ENCODE results near the gene RPS4Y2.

RPS4Y2 gene

GRCh38 chrY:20755808-20756207 lies at the start of gene RPS4Y2:
TSS of gene RPS4Y2 (plus strand) at chrY:20756108. CDS start at chrY:20756164, 56 bp downstream.
- no peak for DNase-seq (ENCODE audit: low read depth)

GRCh38 chrY:20714391-20714790 lies 41.5 kb upstream of the RPS4Y2 start:
- DNase-seq (ENCODE audit: low read depth): no peak

GRCh38 chrY:20726184-20726907 lies 29.6 kb upstream of the RPS4Y2 start:
- no peak for DNase-seq (ENCODE audit: low read depth)

- DNase-seq (ENCODE audit: low read depth): no peak
These were observed 20.7 kb upstream of the RPS4Y2 start for GRCh38 chrY:20735200-20735599.

- no peak for DNase-seq (ENCODE audit: low read depth)
These were observed 16.1 kb upstream of the RPS4Y2 start for GRCh38 chrY:20739806-20740205.

GRCh38 chrY:20740609-20741008 lies 15.3 kb upstream of the RPS4Y2 start:
- DNase-seq (ENCODE audit: low read depth): no peak

GRCh38 chrY:20745060-20745459 lies 10.8 kb upstream of the RPS4Y2 start:
- DNase-seq (ENCODE audit: low read depth): no peak

GRCh38 chrY:20746919-20747318 lies 9.0 kb upstream of the RPS4Y2 start:
- DNase-seq (ENCODE audit: low read depth): no peak

GRCh38 chrY:20763869-20764268 lies 8.0 kb downstream of the RPS4Y2 start:
- DNase-seq (ENCODE audit: low read depth): no peak

GRCh38 chrY:20765117-20765516 lies 9.2 kb downstream of the RPS4Y2 start:
- DNase-seq (ENCODE audit: low read depth): no peak

GRCh38 chrY:20770755-20771154 lies 14.8 kb downstream of the RPS4Y2 start:
- DNase-seq (ENCODE audit: low read depth): no peak

GRCh38 chrY:20776104-20776503 lies 20.2 kb downstream of the RPS4Y2 start:
- no peak for DNase-seq (ENCODE audit: low read depth)

- no peak for DNase-seq (ENCODE audit: low read depth)
These were observed 24.3 kb downstream of the RPS4Y2 start for GRCh38 chrY:20780104-20780654.

- no peak for DNase-seq (ENCODE audit: low read depth)
These were observed 24.9 kb downstream of the RPS4Y2 start for GRCh38 chrY:20780776-20781175.

GRCh38 chrY:20781408-20781807 lies 25.5 kb downstream of the RPS4Y2 start:
- no peak for DNase-seq (ENCODE audit: low read depth)

- DNase-seq (ENCODE audit: low read depth): no peak
These were observed 29.1 kb downstream of the RPS4Y2 start for GRCh38 chrY:20784965-20785364.

- no peak for DNase-seq (ENCODE audit: low read depth)
These were observed 31.2 kb downstream of the RPS4Y2 start for GRCh38 chrY:20787076-20787475.

- DNase-seq (ENCODE audit: low read depth): no peak
These were observed 42.6 kb downstream of the RPS4Y2 start for GRCh38 chrY:20798351-20799049.

GRCh38 chrY:20802659-20803058 lies 46.8 kb downstream of the RPS4Y2 start:
- DNase-seq (ENCODE audit: low read depth): no peak

GRCh38 chrY:20806243-20806642 lies 50.3 kb downstream of the RPS4Y2 start:
- no peak for DNase-seq (ENCODE audit: low read depth)

- no peak for DNase-seq (ENCODE audit: low read depth)
These were observed 57.6 kb downstream of the RPS4Y2 start for GRCh38 chrY:20813459-20813858.

GRCh38 chrY:20814794-20815193 lies 58.9 kb downstream of the RPS4Y2 start:
- no peak for DNase-seq (ENCODE audit: low read depth)

GRCh38 chrY:20817067-20817466 lies 61.2 kb downstream of the RPS4Y2 start:
- no peak for DNase-seq (ENCODE audit: low read depth)
